HepG2 (cell line): ENCODE measurements around the gene IKZF5. TPM values are rescaled to one million over a fixed set of nuclear protein-coding genes. Genes with fewer than 3 reads are reported as not detected.

Experiments used
- ATAC-seq: fragments of 200-7000 bp; cut with Tn5 transposase; 3 replicates; pipeline ENCODE4 v1.9.1; 2020; ENCODE audit warnings: mild to moderate bottlenecking, moderate library complexity
- BruUV-seq: library from RNA; stranded (reverse); fragments of 400-500 nt; replicated peaks from 2 replicates; lab custom pipeline; 2021; lab: Mats Ljungman, UMichigan
- CTCF ChIA-PET: fragments of 300-600 bp; formaldehyde crosslinking; extraction: SDS; loops from one replicate; lab custom pipeline; 2021; ENCODE audit warnings: low total read pairs, inconsistent platforms, low intra/inter-chr PET ratio; lab: Yijun Ruan, JAX
- POLR2A ChIA-PET: fragments of 350-600 bp; sonication (Branson Sonifier 250); formaldehyde crosslinking; loops from one replicate; lab custom pipeline; 2020; ENCODE audit warnings: antibody characterized with exemption, inconsistent platforms; lab: Yijun Ruan, JAX
- DNase-seq: peaks from one replicate; pipeline ENCODE4 v3.0.0-alpha.2; 2015; ENCODE audit warnings: low spot score
- FAIRE-seq: peaks from 3 replicates; lab custom pipeline; 2011; peaks lifted over from hg19 to GRCh38; lab: Jason Lieb, UNC
- H2AFZ ChIP-seq: one replicate; pipeline ENCODE4 v1.6.1; 2011; ENCODE audit warnings: low read length, inconsistent platforms
- H3K27ac ChIP-seq: fragments of 300-600 bp; 3 replicates; pipeline ENCODE4 v1.8.0; 2011; ENCODE audit warnings: mixed run types, mild to moderate bottlenecking, mixed read lengths, low read length, inconsistent platforms; ENCODE audit not compliant: insufficient read depth; ENCODE audit errors: extremely low read length
- H3K27me3 ChIP-seq, 2 experiments: fragments of 200-600 bp in 1 of 2; 2 replicates in 1 of 2; 3 replicates in 1 of 2; pipeline versions ENCODE4 v1.6.0 to v1.8.0; 2011; ENCODE audit warnings: low read length in 2 of 2, mild to moderate bottlenecking in 2 of 2, moderate library complexity in 2 of 2, inconsistent platforms in 1 of 2; ENCODE audit not compliant: insufficient read depth in 2 of 2, control insufficient read depth in 1 of 2
- H3K36me3 ChIP-seq, 2 experiments: fragments of 200-600 bp in 1 of 2; replicated peaks in 1 of 2; 2 replicates in 1 of 2; 3 replicates in 1 of 2; pipeline versions ENCODE4 v1.5.1 to v1.8.0; 2011; ENCODE audit warnings: low read length in 2 of 2, inconsistent platforms in 1 of 2; ENCODE audit not compliant: insufficient read depth in 2 of 2, control insufficient read depth in 1 of 2
- H3K4me1 ChIP-seq: 2 replicates; pipeline ENCODE4 v1.5.1; 2012; ENCODE audit warnings: low read length, inconsistent platforms; ENCODE audit not compliant: insufficient read depth
- H3K4me2 ChIP-seq: 2 replicates; pipeline ENCODE4 v1.6.0; 2011; ENCODE audit warnings: low read depth, low read length, inconsistent platforms
- H3K4me3 ChIP-seq, 3 experiments: fragments of 200-600 bp in 1 of 3; sonication (generic), shearing (Covaris generic) in 1 of 3; replicated peaks in 1 of 3; 2 replicates each; pipeline ENCODE4 v1.5.1; 2011 to 2016; ENCODE audit warnings: low read length in 3 of 3, inconsistent platforms in 2 of 3, low read depth in 2 of 3, mild to moderate bottlenecking in 2 of 3, control low read depth in 1 of 3, mixed read lengths in 1 of 3; ENCODE audit not compliant: insufficient read depth in 1 of 3
- H3K79me2 ChIP-seq: one replicate; pipeline ENCODE4 v1.6.1; 2011; ENCODE audit warnings: low read length, inconsistent platforms; ENCODE audit not compliant: insufficient read depth
- H3K9ac ChIP-seq: 2 replicates; pipeline ENCODE4 v1.6.0; 2011; ENCODE audit warnings: mild to moderate bottlenecking, low read depth, low read length, inconsistent platforms; ENCODE audit not compliant: insufficient read depth
- H3K9me3 ChIP-seq: 2 replicates; pipeline ENCODE4 v1.5.1; 2012; ENCODE audit warnings: mild to moderate bottlenecking, low read length
- H4K20me1 ChIP-seq: 2 replicates; pipeline ENCODE4 v1.6.0; 2011; ENCODE audit warnings: inconsistent platforms, mild to moderate bottlenecking, low read length, moderate library complexity; ENCODE audit not compliant: insufficient read depth
- CBX5 ChIP-seq: sonication (generic); formaldehyde crosslinking; IDR thresholded peaks from 2 replicates; pipeline ENCODE4 v1.4.0; 2020; ENCODE audit warnings: missing genetic modification reagents, borderline replicate concordance
- DNMT1 ChIP-seq: sonication (generic); formaldehyde crosslinking; IDR thresholded peaks from 2 replicates; pipeline ENCODE4 v1.5.1; 2020; ENCODE audit warnings: mild to moderate bottlenecking, missing genetic modification reagents
- HOXA9 ChIP-seq: sonication (generic); formaldehyde crosslinking; IDR thresholded peaks from 2 replicates; pipeline ENCODE4 v1.8.1; 2022; ENCODE audit warnings: missing genetic modification reagents, mild to moderate bottlenecking, moderate library complexity, borderline replicate concordance
- KLF15 ChIP-seq: sonication (generic); formaldehyde crosslinking; IDR thresholded peaks from 2 replicates; pipeline ENCODE4 v1.8.1; 2023; ENCODE audit warnings: borderline replicate concordance, mild to moderate bottlenecking, inconsistent platforms, missing genetic modification reagents, mixed read lengths
- SIN3B ChIP-seq: fragments of 150-350 bp; IDR thresholded peaks from 2 replicates; pipeline ENCODE4 v1.6.1; 2014; ENCODE audit warnings: low read length
- ZBTB7A ChIP-seq: sonication (generic); formaldehyde crosslinking; IDR thresholded peaks from 2 replicates; pipeline ENCODE4 v1.8.0; 2022; ENCODE audit warnings: mild to moderate bottlenecking, missing genetic modification reagents
- ZC3H13 ChIP-seq: sonication (generic); formaldehyde crosslinking; IDR thresholded peaks from 2 replicates; pipeline ENCODE4 v1.8.1; 2023; ENCODE audit warnings: mild to moderate bottlenecking, missing genetic modification reagents, moderate library complexity
- ZFP82 ChIP-seq: sonication (generic); formaldehyde crosslinking; IDR thresholded peaks from 2 replicates; pipeline ENCODE4 v1.5.1; 2020; ENCODE audit warnings: mild to moderate bottlenecking, missing genetic modification reagents, borderline replicate concordance
- ZNF12 ChIP-seq: sonication (generic); formaldehyde crosslinking; IDR thresholded peaks from 2 replicates; pipeline ENCODE4 v1.5.0; 2020; ENCODE audit warnings: missing genetic modification reagents
- ZNF326 ChIP-seq: sonication (generic); formaldehyde crosslinking; IDR thresholded peaks from 2 replicates; pipeline ENCODE4 v1.4.0; 2020; ENCODE audit warnings: missing genetic modification reagents, borderline replicate concordance
- ZNF33A ChIP-seq: sonication (generic); formaldehyde crosslinking; IDR thresholded peaks from 2 replicates; pipeline ENCODE4 v1.5.1; 2020; ENCODE audit warnings: missing genetic modification reagents, mild to moderate bottlenecking, moderate library complexity, borderline replicate concordance
- ZNF598 ChIP-seq: sonication (generic); formaldehyde crosslinking; IDR thresholded peaks from 2 replicates; pipeline ENCODE4 v1.5.1; 2020; ENCODE audit warnings: mild to moderate bottlenecking, missing genetic modification reagents, borderline replicate concordance
- WGBS: methylation state at CpG from one replicate; pipeline ENCODE4 v1.1.6; 2017; ENCODE audit warnings: low lambda C conversion rate; 5-methylcytosine and 5-hydroxymethylcytosine counted together
- in situ Hi-C: cut with HindIII; loops from 2 replicates; pipeline ENCODE4 v1.10.0; 2017; ENCODE audit warnings: low pct_unique_long_range_greater_than_20kb; ENCODE audit not compliant: extremely low pct_ligation_motif_present
- intact Hi-C: fragments of 100-400 bp; cut with micrococcal nuclease; formaldehyde crosslinking; loops from one replicate; pipeline ENCODE4 v1.10.0; 2022; ENCODE audit not compliant: unreplicated experiment
- polyA plus RNA-seq, 8 experiments: library from polyadenylated mRNA; depleted of rRNA in 3 of 8; stranded (reverse) in 7 of 8; unstranded in 1 of 8; fragments of >200 nt; fragmentation: Illumina TruSeq in 4 of 8; extraction: Trizol in 4 of 8; gene quantifications; 2 replicates each; pipeline versions ENCODE4 v1.2.1 to v1.2.3, GENCODE V29; 2011 to 2016; ENCODE audit warnings: low read depth in 4 of 8, missing spikeins in 1 of 8, mixed read lengths in 1 of 8; ENCODE audit not compliant: insufficient read depth in 1 of 8
- total RNA-seq, 5 experiments: library from RNA; depleted of rRNA; stranded (reverse); fragments of >200 nt; fragmentation: Illumina TruSeq; extraction: Trizol; gene quantifications; 2 replicates each; pipeline ENCODE4 v1.2.3, GENCODE V29; 2016; ENCODE audit warnings: low read depth in 1 of 5
- TF ChIP-seq, protein P1 (sequence below): sonication (generic); formaldehyde crosslinking; IDR thresholded peaks from 2 replicates; pipeline ENCODE4 v1.8.1; 2023; ENCODE audit warnings: missing genetic modification reagents, inconsistent platforms, borderline replicate concordance
- TF ChIP-seq, protein P2 (sequence below): sonication (generic); formaldehyde crosslinking; conservative IDR thresholded peaks from 2 replicates; pipeline ENCODE4 v1.8.1; 2023; ENCODE audit warnings: missing genetic modification reagents

The IKZF5 gene
- total and polyA plus RNA-seq, 2 of the 13 experiments (the other 11 are each of a cell fraction or from before 2014, with no cell fraction given) = 3.7 to 12.0 TPM

DNA sequence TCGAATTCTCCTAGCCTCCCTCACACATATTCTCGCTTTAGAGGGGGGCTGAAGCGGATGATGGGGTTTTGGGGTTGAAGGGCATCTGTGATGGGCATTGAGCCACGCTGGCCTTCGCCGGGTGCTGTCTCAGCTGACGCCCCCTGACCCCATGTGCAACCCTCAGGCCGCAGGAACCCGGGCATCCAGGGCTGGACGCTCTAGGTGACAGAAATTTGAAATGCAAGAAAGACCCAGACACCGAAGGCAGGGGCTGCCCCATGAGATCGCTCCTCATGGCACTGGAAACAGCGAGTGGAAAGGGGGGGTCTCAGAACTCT lies 53.9 kb downstream of the IKZF5 start:
- ATAC-seq (no peak), DNase-seq (no peak), FAIRE-seq (no peak)
- no peak overlapping the region for H3K27ac ChIP-seq
- peaks cover 48% of the 10 kb centered on the region for H3K4me1 ChIP-seq
- in situ Hi-C loops (no loop called here), intact Hi-C loops (no loop called here)
- no peak overlapping the region for H3K9ac ChIP-seq
- H3K4me2 ChIP-seq = peak overlapping the region; percentile 46
- H3K4me3 ChIP-seq = 0 out of 6 replicates have a peak overlapping the region, but pooled peaks of 1 of the 3 experiments have one; percentile 79
- H4K20me1 ChIP-seq = no peaks in the 10 kb centered on the region
- H3K27me3 ChIP-seq = no peaks in the 10 kb centered on the region; a peak in 1 of 5 replicates
- peak overlapping the region; percentile 62 for H2AFZ ChIP-seq
- H3K79me2 ChIP-seq = peaks cover 7% of the 10 kb centered on the region
- BruUV-seq = TSS peak; percentile 62
- no peaks in the 10 kb centered on the region for H3K36me3 ChIP-seq
- POLR2A ChIA-PET = interaction anchor here (1.4 kb wide), 3 partner anchors 26 to 66 kb away, joined by 3 to 10 read pairs (median 5); partner anchors contain the start of genes ACADSB, IKZF5 and PSTK
- TF ChIP-seq ZFP82 (CRISPR knock-in tag) (no peak), CBX5 (CRISPR knock-in tag) (no peak), ZNF12 (no peak), HOXA9 (CRISPR knock-in tag) (0 out of 2 replicates have a peak, but pooled peaks have one; percentile 17), KLF15 (peak; percentile 2; the same call in 1 of the 2 replicates), ZC3H13 (CRISPR knock-in tag) (0 out of 2 replicates have a peak, but pooled peaks have one; percentile 1), DNMT1 (CRISPR knock-in tag) (0 out of 2 replicates have a peak, but pooled peaks have one; percentile 40), ZNF33A (CRISPR knock-in tag) (0 out of 2 replicates have a peak, but pooled peaks have one; percentile 21), ZBTB7A (CRISPR knock-in tag) (peak; percentile 11; the same call in 1 of the 2 replicates), ZNF326 (no peak), ZNF598 (CRISPR knock-in tag) (peak; percentile 1; the same call in 1 of the 2 replicates), SIN3B (no peak)
- TF ChIP-seq, protein P1, sequence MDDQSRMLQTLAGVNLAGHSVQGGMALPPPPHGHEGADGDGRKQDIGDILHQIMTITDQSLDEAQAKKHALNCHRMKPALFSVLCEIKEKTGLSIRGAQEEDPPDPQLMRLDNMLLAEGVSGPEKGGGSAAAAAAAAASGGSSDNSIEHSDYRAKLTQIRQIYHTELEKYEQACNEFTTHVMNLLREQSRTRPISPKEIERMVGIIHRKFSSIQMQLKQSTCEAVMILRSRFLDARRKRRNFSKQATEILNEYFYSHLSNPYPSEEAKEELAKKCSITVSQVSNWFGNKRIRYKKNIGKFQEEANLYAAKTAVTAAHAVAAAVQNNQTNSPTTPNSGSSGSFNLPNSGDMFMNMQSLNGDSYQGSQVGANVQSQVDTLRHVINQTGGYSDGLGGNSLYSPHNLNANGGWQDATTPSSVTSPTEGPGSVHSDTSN (CRISPR knock-in tag) = 0 out of 2 replicates have a peak, but pooled peaks have one; percentile 3
- TF ChIP-seq, protein P2, sequence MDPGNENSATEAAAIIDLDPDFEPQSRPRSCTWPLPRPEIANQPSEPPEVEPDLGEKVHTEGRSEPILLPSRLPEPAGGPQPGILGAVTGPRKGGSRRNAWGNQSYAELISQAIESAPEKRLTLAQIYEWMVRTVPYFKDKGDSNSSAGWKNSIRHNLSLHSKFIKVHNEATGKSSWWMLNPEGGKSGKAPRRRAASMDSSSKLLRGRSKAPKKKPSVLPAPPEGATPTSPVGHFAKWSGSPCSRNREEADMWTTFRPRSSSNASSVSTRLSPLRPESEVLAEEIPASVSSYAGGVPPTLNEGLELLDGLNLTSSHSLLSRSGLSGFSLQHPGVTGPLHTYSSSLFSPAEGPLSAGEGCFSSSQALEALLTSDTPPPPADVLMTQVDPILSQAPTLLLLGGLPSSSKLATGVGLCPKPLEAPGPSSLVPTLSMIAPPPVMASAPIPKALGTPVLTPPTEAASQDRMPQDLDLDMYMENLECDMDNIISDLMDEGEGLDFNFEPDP (CRISPR knock-in tag) = peak; percentile 47; the same call in 1 of the 2 replicates
- CTCF ChIA-PET = no interaction called here
- WGBS = 95% methylated on average over 13 of the region's 13 CpGs
- H3K9me3 ChIP-seq = no peaks in the 10 kb centered on the region
